ENCODE measurements around the gene NNAT. TPM values are rescaled to one million over a fixed set of nuclear protein-coding genes. Genes with fewer than 3 reads are reported as not detected.
A peak's percentile ranks its signal among the peaks of the same experiment; 100 is the strongest.

Gene NNAT
- total and polyA plus RNA-seq, 2 donors (not counting 1 experiment from before 2014, with no cell fraction given) = not detected

DNA sequence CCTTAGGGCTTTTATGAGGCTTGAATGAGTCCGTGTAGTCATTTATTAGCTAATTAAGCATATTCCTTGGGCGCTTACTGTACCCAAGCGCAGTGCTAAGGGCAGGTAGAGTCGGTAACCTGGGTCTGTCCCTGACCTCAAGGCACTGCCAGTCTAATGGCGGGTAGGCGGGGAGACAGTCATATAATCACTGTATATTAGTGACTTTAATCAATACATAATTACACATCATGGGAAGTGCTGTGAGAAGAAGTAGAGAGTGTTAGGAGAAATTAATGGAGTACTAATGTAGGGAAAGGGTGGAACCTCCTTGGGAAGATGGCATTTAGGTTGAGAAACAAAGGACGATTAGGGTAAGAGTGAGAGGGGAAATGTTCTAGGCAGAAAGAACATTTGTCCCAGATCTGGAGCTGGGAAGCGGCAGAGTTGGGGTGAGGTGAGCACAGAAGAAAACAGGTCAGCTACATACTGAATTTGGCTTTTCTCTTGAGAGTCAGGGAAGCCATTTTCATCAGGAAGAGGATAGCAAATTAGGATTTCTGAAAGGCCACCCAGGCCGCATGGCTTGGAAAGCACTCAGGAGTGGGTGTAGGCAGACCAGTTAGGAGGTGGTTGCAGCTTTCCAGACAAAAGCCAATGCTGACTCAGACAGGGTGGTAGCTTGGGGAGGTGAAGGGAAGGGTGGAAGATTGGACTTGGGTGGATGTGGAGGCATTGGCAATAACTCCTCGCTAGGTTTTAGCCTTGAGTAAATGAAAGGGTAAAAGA, 7.6 kb downstream of the NNAT start:
- Mint-ChIP-seq H3K27me3 (no peaks in the 10 kb centered on the region), H3K9me3 (ENCODE audit: insufficient read depth) (no peaks in the 10 kb centered on the region), H3K27ac (peak overlapping the region; percentile 100), H3K4me1 (peaks cover 42% of the 10 kb centered on the region), H3K4me3 (peak overlapping the region; percentile 89)
- Histone ChIP-seq H2AFZ (ENCODE audit: insufficient read depth, low read depth, low read length, poor library complexity, severe bottlenecking) (peak overlapping the region; percentile 98), H3K4me2 (replicated peaks; ENCODE audit: low read depth, low read length, poor library complexity, severe bottlenecking) (peak overlapping the region; percentile 96), H3K27me3 (replicated peaks in 1 of 4; ENCODE audit: control extremely low read depth in 1 of 4, control insufficient read depth in 3 of 4, insufficient read depth in 4 of 4, low read length in 3 of 4) (no peaks in the 10 kb centered on the region), H3K27ac (ENCODE audit: low read length in 2 of 2) (peak overlapping the region; percentile 100), H3K9me3 (ENCODE audit: control extremely low read depth in 1 of 3, control insufficient read depth in 2 of 3, insufficient read depth in 1 of 3, low read length in 2 of 3) (no peaks in the 10 kb centered on the region), H3K4me1 (ENCODE audit: control insufficient read depth in 2 of 2, insufficient read depth in 2 of 2, low read length in 2 of 2) (peaks cover 36 to 38% of the 10 kb centered on the region in 2 donors), H3K4me3 (ENCODE audit: control extremely low read depth in 1 of 5, extremely low read depth in 1 of 5, insufficient read depth in 1 of 5, low read depth in 2 of 5, low read length in 4 of 5) (peak overlapping the region; percentile 68 to 99 (median 96)), H3K36me3 (replicated peaks in 1 of 2; ENCODE audit: control extremely low read depth in 1 of 2, control insufficient read depth in 1 of 2, extremely low read depth in 1 of 2, insufficient read depth in 2 of 2, low read length in 1 of 2) (peaks cover 0 to 5% of the 10 kb centered on the region in 2 experiments), H3K79me2 (ENCODE audit: control insufficient read depth, insufficient read depth, low read length) (peaks cover 56% of the 10 kb centered on the region), H4K20me1 (ENCODE audit: control insufficient read depth, insufficient read depth, low read length, poor library complexity, severe bottlenecking) (peaks cover 39% of the 10 kb centered on the region), H3K9ac (ENCODE audit: low read length) (peak overlapping the region; percentile 97)
- ATAC-seq (ENCODE audit: low read depth) (no peak), DNase-seq (no peak)
- intact Hi-C loops (cut with micrococcal nuclease) = loop anchor here (1.0 to 10.0 kb wide), 3 partner anchors 144 to 521 kb away; partner anchors contain the start of gene CTNNBL1
- TF ChIP-seq, protein P1, sequence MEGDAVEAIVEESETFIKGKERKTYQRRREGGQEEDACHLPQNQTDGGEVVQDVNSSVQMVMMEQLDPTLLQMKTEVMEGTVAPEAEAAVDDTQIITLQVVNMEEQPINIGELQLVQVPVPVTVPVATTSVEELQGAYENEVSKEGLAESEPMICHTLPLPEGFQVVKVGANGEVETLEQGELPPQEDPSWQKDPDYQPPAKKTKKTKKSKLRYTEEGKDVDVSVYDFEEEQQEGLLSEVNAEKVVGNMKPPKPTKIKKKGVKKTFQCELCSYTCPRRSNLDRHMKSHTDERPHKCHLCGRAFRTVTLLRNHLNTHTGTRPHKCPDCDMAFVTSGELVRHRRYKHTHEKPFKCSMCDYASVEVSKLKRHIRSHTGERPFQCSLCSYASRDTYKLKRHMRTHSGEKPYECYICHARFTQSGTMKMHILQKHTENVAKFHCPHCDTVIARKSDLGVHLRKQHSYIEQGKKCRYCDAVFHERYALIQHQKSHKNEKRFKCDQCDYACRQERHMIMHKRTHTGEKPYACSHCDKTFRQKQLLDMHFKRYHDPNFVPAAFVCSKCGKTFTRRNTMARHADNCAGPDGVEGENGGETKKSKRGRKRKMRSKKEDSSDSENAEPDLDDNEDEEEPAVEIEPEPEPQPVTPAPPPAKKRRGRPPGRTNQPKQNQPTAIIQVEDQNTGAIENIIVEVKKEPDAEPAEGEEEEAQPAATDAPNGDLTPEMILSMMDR (IDR thresholded peaks at IDR 0.05) = no peak
- TF ChIP-seq EZH2 (IDR thresholded peaks at IDR 0.05; ENCODE audit: borderline replicate concordance, insufficient read depth, low read depth, low read length, poor library complexity, severe bottlenecking) = no peak
- POLR2A ChIA-PET = interaction anchor here (1.0 kb wide), 1 partner anchor 253 kb away, joined by 3 read pairs; no protein-coding TSS in a partner anchor
- WGBS (ENCODE audit: insufficient coverage) = 88% methylated on average over 4 of the region's 10 CpGs
- CTCF ChIA-PET = interaction anchor here (0.9 to 9.8 kb wide), 3 partner anchors 144 to 331 kb away, joined by 3 to 307 read pairs (median 161); no protein-coding TSS in a partner anchor

Measured in B cell (primary cell).